Hypothalamus (tissue), 51 donors: ENCODE measurements around the gene NIM1K.
A peak's percentile ranks its signal among the peaks of the same experiment; 100 is the strongest.
"Not testable (repeated sequence)": the region's sequence is repeated elsewhere in the genome, so short reads cannot be mapped to it uniquely, and the experiment has no call there.

Source experiments
- DNase-seq, 51 donors: peaks; one replicate each; lab custom pipeline; 2025; lab: John Stamatoyannopoulos, UW

The NIM1K gene

DNA sequence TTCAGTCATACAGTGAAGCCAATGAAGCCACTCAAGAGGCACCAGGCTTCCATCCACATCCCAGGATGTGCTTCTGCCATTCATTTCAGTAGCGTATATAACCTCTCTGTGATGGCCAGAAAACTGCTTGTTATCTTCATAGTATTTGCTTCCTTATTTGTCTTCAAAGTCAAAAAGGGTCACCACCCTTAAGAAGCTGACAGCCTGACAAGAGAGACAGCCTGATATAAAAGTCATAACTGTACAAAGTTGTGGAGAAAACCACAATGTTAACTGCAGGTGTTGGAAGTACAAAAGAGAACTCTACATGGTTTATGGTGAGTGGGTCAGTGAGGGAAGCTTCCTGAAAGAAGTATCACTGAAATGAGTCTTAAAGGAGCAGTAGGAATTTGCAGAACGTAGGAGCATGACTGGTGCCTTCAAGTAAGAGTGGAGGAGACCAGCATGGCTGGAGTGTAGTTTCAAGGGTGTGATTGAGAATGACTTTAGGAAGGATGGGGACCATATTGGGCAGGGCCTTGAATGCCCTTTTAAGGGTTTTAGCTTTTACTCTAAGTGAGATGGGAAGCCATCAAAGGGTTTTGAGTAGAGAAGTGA, 33.7 kb downstream of the NIM1K start:
- DNase-seq = no peak

DNA sequence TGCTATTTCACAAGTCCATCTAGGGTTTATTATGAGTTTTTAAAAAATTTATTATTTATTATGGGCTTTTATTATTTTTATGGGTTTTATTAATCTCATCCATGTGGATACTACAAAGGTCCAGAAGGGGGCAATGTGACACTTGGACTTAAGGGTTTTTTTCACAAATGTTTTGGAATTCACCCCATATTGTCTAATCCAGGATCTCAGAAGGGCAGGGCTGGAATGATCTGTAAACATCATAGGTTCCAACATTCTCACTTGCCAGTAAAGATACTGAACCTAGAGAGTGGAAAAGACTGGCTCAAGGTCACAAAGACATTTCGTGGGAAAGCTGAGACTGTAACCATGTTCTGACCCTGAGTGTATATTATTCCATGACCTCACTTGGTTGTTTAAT, 35.6 kb downstream of the NIM1K start:
- DNase-seq = no peak

DNA sequence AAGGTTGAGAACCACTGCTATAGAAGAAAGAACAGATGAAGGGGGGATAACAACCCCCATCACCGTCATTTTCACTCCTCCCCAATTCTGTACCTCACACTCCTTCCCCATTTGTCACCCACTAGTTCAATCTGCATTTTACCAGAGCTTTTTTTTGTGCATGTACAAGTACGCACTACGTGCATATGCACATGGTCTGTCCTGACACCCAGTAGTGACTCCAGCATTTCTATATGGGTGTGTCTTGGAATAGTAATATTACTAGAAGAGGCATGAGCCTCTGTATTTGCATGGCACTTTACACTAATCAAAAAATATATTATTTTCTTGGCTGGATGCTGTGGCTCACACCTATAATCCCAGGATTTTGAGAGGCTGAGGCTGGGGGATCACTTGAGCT, 38.7 kb downstream of the NIM1K start:
- DNase-seq = no peak

DNA sequence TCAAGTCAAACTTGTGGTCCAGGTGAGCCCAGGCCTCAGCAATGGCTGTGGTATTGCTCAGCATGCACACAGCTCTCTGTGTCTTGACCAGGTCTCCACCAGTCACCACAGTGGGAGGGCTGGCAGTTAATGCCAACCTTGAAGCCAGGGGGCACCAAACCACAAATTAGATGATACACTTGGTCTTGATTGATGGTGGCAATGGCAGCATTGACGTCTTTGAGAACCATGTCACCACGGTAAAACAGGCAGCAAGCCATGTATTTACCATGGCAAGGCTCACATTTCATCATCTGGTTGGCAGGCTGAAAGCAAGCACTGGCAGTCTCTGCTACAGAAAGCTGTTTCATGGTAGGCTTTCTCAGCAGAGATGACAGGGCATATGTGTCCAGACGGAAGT, 40.0 kb downstream of the NIM1K start:
- peak in 1 of 51 donors; percentile 4 for DNase-seq

DNA sequence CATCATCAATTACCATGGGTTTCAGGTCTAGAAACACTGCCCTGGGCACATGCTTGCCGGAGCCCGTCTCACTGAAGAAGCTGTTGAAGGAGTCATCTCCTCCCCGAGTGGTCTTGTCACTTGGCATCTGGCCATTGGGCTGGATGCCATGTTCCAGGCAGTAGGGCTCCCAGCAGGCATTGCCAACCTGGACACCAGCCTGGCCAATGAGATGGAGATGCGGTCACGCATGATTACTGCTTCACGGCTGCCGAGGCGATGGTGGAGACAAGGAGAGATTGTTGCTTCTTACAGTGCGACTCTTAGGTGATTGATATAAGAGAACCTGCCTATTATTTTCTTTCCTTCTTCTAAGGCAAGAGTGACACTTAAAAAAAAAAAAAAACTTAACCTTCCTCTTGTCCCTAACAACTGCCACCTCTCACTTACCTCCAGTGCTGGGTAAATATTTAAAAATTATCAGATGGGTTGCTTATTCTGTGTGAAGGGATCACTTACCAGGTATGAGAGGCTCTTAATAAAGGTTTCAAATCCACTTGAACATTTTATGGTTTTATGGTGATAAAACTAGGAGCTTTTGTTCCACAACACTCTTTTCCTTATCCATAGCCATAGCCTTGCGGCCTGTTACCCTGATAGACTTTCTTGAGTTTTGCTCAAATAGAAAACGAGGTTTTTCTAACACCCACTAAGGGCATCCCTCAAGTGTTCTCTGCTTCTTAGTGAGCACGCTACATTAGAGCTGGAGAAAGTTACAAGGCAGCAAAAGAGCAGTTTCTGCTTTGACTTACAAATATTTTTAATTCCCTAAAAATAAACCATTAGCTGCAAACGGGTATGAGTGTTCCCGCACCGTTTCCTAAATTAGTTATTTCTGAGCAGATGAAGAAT, 41.2 kb downstream of the NIM1K start:
- peak in 3 of 51 donors; percentile 1 to 3 (median 2) for DNase-seq

DNA sequence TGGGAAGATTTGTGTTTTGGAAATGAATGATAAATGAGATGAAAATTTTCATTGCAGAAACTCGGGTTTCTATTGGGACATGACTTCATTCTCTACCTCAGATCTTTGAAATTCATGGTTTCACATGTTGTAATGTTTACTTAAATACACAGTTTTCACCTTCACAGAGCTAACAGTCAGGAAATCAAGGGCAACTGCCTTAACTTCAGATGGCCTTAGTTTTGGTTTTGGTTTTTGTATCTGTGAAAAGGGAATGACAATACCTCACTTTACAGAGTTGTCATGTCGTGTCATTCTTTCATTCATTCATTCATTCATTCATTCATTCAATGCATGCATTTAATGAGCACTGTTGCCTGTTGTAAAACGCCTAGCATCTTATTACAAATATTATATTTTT, 41.9 kb downstream of the NIM1K start:
- DNase-seq = no peak

DNA sequence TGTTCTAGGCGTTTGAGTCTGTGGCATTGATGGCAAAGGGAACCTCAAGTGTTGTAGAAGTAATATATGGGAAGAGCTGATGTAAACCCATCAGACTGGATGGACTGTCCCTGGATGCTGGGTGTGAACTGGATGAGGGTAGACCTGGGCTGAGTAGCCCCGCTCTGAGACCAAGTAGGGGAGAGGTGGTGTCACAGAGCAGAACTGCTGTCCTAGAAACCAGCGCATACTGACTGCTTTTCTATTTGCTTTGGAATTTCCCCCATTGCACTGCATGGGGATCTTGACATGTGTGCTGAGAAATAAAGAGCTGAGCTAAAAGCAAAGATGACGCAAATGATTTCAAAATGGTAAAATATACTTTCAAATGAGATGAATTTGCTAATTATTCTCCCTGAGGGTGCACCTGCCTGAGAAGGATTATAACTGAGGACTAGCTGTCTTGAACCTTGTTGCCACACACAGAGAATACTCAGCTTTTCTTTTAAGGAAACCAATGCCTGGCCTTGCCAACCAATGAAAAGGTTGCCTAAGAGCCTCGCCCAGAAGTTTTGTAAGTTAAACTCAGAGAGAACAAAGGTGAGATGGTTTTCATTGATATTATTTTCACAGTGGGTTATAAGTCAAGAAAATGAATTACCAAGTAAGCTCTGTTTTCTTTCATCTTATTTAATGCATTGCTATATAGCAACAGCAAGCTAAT, 44.8 kb downstream of the NIM1K start:
- DNase-seq = no peak

DNA sequence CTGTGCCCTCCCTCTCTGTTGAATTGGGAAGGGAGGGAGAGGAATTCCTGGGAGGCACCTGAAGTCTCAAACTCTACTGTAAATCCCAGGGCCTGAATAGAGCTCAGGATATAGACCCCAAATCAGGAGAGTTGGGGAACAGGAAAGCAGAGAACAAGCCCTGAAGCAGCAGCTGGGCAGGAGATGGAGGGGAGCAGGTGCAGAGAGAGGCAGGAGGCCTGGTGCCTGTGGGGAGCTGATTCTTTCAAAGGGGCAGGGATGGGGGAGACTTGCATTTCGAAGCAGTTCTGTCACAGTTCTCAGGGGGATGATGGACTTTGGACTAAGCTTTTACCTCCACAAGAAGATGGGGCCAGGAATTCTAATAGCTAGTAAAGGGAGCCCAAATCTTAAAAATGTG, 50.2 kb downstream of the NIM1K start:
- DNase-seq = no peak

DNA sequence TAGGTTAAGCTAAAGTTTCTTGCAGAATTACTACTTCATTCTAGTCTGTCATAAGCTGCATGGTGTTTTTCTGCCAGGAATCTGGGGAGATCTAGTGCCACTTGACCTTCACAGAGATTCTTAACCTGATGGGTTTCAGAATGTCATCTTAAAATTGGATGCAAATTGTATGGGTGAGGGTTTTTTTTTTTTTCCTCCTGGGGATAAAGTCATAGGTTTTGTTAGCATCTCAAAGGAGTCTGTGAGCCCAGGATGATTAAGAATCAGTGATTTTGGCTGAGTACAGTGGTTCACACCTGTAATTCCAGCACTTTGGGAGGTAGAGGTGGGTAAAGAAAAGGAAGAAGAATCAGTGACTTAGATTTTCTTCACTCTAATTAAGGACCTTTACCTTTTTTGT, 51.2 kb downstream of the NIM1K start:
- DNase-seq = no peak

DNA sequence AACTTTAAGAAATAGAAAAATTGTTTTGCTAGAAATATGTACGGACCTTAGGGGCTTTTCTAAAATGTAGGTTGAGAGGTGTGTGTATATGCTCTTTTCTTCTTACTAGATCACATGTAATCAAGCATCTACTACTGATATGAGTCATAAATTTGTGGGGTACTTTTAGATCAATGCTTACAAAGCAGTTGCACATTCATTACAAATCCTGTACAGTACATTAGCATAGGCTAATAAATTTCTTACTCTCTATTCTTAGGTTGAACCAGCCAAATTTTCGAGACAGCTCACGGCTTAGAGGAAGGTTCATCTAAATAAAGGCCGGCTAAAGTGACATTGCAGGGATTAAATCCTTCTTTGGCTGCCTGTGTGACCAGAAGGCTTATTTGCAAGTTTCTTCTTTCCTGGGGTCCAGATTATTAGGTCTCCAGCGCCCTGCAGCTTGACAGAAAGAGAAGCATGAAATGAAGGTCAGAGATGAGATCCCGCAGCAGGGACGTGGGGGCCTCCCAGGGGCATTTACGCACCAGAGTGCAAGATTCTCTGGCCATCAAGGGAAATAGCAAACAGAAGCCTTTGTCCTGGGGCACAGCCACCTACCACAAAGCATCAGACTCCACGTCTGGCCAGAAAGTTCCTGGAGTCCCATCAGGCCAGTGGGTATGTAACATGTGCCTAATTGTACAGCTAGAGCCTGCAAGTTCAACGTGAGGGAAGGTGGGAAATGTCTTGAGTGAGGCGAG, 53.0 kb downstream of the NIM1K start:
- no peak for DNase-seq

DNA sequence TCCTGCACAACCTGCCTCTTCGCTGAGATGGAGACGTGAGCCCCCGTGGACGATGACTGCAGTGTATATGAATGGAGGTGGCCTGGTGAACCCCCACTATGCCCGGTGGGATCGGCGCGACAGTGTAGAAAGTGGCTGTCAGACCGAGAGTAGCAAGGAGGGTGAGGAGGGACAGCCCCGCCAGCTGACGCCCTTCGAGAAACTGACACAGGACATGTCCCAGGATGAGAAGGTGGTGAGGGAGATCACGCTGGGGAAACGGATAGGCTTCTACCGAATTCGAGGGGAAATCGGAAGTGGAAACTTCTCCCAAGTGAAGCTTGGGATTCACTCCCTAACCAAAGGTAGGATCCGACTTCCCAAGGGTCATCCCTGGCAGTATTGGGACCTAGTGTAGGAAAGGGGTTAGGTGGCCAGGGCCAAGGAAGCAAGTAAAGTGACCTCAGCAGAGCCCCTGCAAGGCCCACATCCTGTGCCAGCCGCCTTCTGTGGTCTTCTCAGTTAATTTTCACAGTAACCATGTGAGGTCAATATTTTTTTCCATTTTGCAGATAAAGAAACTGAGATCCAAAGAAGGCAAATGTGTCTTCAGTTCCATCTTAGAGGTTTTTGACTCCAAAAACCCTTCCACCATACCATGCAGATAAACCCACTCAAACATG, 53.8 kb downstream of the NIM1K start:
- no peak for DNase-seq

DNA sequence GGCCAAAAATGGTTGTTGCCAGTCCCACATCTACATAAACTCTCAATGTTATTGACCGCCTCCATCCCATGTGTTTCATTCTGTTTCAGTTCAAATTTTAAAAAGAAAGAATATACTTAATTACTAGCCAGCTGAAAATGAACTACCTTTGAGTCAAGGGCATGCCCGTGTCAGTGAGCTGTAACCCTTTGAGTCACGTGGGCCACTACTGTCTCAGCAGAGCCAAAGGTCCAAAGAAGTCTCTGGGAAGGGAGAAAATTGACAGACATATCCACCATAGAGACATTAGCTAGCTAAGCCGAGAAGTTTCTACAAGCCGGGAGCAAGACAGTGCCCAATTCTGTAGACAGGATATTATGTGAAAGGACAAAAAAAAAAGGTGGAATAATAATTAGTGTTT, 59.7 kb downstream of the NIM1K start:
- DNase-seq = no peak

DNA sequence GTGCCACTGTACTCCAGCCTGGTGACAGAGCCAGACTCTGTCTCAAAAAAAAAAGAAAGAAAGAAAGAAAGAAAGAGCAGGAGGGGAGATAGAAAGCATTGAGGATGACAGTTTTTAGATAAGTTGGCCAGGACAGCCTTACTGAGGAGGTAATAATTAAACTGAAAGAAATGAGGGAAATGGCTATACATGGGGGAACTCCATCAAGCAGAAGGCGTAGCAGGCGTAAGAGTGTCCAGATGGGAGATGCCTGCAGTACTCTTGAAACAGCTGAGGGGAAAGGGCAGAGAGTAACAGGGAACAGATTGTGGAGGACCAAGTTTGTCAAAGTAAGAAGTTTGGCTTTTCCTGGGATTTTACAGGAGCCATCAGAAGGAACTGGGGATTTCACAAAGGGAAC, 63.7 kb downstream of the NIM1K start:
- no peak for DNase-seq

DNA sequence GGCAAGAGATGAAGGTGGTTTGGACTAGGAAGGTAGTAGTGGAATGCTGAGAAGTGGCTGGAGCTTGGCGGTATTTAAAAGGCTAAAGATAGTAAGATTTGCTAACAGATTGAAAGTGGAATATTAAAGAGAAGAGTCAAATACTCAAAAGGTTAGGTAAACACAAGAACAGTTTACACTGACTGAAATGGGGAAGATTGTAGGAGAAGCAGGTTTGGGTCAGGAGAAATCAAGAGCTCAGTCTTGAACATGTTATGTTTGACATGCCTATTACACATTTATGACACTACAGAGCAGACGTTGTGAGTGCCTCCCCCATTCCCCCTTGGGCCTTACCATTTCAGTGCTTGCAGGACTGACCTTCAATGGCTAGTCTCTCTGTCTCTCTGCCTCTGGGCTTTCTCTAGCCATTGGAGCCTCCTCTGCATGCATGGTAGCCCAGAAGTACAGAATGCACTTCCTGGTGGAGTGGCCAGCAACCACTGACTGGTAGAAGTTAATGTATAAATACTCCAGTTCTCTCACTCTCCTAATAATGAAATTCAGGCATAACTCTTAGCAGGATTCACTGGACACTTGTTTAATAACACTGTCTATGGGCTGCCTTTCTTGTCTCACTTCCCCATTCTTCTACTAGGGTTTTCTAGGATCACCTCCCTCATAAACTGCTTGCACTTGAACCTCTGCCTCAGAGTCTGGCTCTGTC, 64.4 kb downstream of the NIM1K start:
- DNase-seq = no peak

DNA sequence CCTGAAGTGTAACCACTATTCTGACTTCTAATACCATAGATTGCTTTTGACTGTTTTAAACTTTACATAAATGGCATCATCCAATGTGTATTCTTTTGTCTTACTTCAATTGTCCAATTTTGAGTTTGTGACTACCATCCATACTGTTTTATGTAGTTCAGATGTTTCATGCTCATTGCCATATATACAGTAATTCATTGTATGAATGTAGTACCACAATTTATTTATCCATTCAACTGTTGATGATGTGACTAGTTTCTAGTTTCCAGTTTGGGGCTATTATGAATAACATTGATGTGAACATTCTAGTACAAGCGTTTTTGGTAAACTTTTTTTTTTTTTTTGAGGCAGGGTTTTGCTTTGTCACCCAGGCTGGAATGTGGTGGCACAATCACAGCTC, 66.1 kb downstream of the NIM1K start:
- no peak for DNase-seq

DNA sequence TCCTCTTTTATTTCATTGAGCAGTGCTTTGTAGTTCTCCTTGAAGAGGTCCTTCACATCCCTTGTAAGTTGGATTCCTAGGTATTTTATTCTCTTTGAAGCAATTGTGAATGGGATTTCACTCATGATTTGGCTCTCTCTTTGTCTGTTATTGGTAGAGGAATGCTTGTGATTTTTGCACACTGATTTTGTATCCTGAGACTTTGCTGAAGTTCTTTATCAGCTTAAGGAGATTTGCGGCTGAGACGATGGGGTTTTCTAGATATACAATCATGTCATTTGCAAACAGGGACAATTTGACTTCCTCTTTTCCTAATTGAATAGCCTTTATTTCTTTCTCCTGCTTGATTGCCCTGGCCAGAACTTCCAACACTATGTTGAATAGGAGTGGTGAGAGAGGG, 70.2 kb downstream of the NIM1K start:
- not testable (repeated sequence) for DNase-seq

DNA sequence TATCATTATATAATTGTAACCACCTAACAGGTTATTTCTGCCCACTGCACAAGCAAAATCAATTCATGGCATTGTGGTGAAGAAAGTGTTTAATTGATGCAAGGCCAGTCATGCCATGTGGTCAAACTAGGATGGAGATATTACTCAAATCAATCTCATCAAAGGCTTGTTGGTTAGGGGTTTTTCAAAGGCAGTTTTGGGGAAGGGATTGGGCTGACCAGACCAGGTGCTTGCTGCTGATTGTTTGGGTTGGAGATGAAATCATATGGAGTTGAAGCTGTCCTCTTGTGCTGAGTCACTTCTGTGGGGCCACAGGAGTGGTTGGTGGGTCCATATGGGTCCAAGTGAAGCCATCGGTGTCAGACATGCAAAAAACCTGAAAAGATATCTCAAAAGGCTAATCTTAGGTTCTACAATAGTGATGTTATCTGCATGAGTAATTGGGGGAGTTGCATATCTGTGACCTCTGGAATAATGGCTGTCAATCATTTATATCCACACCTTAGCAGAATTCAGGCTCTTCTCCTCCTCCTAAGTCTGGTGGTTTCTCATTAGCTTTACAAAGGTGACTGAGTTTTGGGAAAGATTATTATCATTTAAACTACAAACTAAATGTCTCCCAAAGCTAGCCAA, 76.3 kb downstream of the NIM1K start:
- no peak for DNase-seq

DNA sequence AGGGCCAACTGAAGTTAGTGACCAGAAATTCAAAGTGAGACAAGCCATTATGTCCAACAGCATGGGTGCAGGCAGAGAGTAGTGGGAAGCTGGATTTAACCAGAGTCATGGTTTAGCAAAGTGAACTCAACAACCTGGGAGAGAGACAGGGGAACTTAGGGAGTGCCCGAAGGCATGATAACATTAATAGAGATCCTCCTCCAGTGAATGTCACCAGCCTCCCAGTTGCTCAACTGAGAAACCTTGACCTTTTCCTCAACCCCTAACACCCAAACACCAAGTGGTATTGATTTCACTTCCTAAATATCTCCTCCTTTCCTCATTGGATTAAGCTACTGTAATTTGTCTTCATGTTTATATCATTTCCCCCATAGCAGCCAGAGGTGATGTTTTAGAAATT, 78.6 kb downstream of the NIM1K start:
- DNase-seq = no peak

DNA sequence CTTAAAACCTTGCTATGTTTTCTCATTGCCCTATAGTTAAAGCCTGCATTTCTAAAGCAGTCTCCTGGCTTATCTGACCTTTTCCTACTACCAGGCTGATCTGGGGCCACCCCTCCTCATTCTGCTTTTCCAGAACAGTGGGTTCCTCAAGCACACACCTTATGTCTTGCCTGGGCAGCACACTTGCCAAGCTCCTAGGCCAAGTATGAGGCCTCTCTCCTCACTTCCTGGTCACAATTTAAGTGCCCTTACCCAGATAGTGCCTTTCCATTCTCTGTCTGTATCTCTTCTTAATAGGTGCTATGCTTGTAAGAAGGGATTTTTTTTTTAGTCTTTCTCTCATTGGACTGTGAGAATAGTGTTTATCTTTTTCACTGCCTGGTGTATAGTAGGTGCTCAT, 81.5 kb downstream of the NIM1K start:
- DNase-seq = no peak
